ENCODE results near the gene CCDC106.

The CCDC106 gene

DNA sequence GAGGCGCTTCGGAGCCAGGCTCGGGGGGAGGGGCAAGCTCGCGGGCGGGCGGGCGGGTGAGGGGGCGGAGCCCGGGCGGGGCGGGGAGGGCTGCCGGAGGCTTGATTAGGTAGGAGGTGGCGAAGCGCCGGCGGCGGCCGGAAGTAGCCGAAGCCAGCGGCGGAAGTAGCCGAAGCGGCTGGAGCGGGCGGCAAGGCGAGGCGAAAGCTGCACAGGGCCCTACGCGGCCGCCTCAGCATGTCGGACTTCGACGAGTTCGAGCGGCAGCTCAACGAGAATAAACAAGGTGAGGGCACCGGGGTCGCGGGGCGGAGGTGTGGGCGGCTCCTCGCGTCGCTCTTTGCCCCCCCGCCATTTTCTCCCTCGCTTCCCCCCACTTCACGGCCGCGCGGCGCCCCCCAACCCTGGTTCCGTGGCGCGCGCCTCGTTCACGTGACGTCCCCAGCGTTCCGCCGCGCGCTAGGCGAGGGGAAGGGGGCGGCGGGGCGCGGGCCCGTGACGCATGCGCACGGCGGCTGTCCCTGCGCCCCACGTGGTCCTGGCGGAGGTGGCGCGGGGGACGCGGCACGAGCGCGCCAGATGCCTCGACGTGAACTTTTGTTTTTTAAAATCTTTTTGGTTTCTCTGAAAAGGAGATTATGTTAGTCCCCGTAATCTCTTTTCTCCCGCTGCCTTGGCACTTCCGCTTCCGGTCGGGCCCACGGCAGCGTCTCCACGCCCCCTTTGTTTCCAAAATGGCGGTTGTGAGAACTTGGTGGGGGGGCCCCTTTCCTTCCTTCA is 7.0 kb downstream of the CCDC106 start, which contains the start of gene U2AF2 (continued):
- TF ChIP-seq GLIS1 (tag by site-specific recombination; IDR thresholded peaks at IDR 0.05) (peak; percentile 63), KLF7 (tag by site-specific recombination; IDR thresholded peaks at IDR 0.05; ENCODE audit: borderline replicate concordance) (no peak), SP2 (tag by site-specific recombination; IDR thresholded peaks at IDR 0.05) (peak; percentile 33; the same call in 1 of the 2 replicates), PRDM4 (tag by site-specific recombination; IDR thresholded peaks at IDR 0.05) (no peak), PRDM1 (tag by site-specific recombination; IDR thresholded peaks at IDR 0.05) (peak; percentile 71), ZNF510 (tag by site-specific recombination; IDR thresholded peaks at IDR 0.05; ENCODE audit: insufficient replicate concordance) (no peak), MYNN (tag by site-specific recombination; IDR thresholded peaks at IDR 0.05; ENCODE audit: borderline replicate concordance) (no peak), BCL11B (tag by site-specific recombination; IDR thresholded peaks at IDR 0.05; ENCODE audit: low read depth) (0 out of 2 replicates have a peak, but pooled peaks have one; percentile 22), ZNF404 (tag by site-specific recombination; IDR thresholded peaks at IDR 0.05) (no peak), ZNF350 (tag by site-specific recombination; IDR thresholded peaks at IDR 0.05) (no peak), ZNF623 (tag by site-specific recombination; IDR thresholded peaks at IDR 0.05) (no peak), ZNF239 (tag by site-specific recombination; IDR thresholded peaks at IDR 0.05) (no peak), OVOL3 (tag by site-specific recombination; IDR thresholded peaks at IDR 0.05) (0 out of 2 replicates have a peak, but pooled peaks have one; percentile 50), ZNF10 (tag by site-specific recombination; IDR thresholded peaks at IDR 0.05) (0 out of 2 replicates have a peak, but pooled peaks have one; percentile 45), WT1 (tag by site-specific recombination; IDR thresholded peaks at IDR 0.05) (no peak), ZNF514 (tag by site-specific recombination; IDR thresholded peaks at IDR 0.05) (no peak), ZNF626 (tag by site-specific recombination; IDR thresholded peaks at IDR 0.05) (no peak), ZNF398 (tag by site-specific recombination; IDR thresholded peaks at IDR 0.05) (peak; percentile 82), ZNF558 (tag by site-specific recombination; IDR thresholded peaks at IDR 0.05) (no peak), ZNF660 (tag by site-specific recombination; IDR thresholded peaks at IDR 0.05) (peak; percentile 37; the same call in 1 of the 2 replicates), ZBTB10 (tag by site-specific recombination; IDR thresholded peaks at IDR 0.05) (peak; percentile 93)
- TF ChIP-seq, protein P1, sequence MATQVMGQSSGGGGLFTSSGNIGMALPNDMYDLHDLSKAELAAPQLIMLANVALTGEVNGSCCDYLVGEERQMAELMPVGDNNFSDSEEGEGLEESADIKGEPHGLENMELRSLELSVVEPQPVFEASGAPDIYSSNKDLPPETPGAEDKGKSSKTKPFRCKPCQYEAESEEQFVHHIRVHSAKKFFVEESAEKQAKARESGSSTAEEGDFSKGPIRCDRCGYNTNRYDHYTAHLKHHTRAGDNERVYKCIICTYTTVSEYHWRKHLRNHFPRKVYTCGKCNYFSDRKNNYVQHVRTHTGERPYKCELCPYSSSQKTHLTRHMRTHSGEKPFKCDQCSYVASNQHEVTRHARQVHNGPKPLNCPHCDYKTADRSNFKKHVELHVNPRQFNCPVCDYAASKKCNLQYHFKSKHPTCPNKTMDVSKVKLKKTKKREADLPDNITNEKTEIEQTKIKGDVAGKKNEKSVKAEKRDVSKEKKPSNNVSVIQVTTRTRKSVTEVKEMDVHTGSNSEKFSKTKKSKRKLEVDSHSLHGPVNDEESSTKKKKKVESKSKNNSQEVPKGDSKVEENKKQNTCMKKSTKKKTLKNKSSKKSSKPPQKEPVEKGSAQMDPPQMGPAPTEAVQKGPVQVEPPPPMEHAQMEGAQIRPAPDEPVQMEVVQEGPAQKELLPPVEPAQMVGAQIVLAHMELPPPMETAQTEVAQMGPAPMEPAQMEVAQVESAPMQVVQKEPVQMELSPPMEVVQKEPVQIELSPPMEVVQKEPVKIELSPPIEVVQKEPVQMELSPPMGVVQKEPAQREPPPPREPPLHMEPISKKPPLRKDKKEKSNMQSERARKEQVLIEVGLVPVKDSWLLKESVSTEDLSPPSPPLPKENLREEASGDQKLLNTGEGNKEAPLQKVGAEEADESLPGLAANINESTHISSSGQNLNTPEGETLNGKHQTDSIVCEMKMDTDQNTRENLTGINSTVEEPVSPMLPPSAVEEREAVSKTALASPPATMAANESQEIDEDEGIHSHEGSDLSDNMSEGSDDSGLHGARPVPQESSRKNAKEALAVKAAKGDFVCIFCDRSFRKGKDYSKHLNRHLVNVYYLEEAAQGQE (tag by site-specific recombination; IDR thresholded peaks at IDR 0.05), result 0 out of 2 replicates have a peak, but pooled peaks have one; percentile 12
- TF ChIP-seq, protein P2, sequence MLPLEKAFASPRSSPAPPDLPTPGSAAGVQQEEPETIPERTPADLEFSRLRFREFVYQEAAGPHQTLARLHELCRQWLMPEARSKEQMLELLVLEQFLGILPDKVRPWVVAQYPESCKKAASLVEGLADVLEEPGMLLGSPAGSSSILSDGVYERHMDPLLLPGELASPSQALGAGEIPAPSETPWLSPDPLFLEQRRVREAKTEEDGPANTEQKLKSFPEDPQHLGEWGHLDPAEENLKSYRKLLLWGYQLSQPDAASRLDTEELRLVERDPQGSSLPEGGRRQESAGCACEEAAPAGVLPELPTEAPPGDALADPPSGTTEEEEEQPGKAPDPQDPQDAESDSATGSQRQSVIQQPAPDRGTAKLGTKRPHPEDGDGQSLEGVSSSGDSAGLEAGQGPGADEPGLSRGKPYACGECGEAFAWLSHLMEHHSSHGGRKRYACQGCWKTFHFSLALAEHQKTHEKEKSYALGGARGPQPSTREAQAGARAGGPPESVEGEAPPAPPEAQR (tag by site-specific recombination; IDR thresholded peaks at IDR 0.05), result peak; percentile 59; the same call in 1 of the 2 replicates
- TF ChIP-seq, protein P3, sequence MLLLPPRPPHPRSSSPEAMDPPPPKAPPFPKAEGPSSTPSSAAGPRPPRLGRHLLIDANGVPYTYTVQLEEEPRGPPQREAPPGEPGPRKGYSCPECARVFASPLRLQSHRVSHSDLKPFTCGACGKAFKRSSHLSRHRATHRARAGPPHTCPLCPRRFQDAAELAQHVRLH (tag by site-specific recombination; IDR thresholded peaks at IDR 0.05), result no peak
